HG02610 (cell line): Measurements from ENCODE around the gene ERC1.
"Not testable (repeated sequence)": the region's sequence is repeated elsewhere in the genome, so short reads cannot be mapped to it uniquely, and the experiment has no call there.

Source experiments
- ATAC-seq: cut with Tn5 transposase; IDR thresholded peaks from one replicate; pipeline ENCODE4 v1.9.1; 2021; ENCODE audit warnings: mild to moderate bottlenecking, moderate library complexity; ENCODE audit not compliant: unreplicated experiment

Gene ERC1

DNA sequence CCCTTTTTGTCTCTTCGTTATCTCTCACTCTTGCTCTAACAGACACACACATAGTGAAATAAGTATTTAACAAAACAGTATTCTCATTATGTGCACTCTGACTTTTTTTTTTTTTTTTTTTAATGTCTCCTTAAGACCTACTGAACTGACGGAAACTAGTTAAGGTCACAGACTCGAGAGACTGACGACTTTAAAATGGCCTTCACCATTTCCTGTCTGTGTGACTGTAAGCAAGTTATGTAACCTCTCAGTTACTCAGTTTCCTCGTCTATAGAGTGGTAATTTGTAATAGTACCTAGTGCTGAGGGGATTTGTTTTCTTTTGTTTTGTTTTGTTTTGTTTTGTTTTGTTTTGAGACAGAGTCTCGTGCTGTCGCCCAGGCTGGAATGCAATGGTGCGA is 318.6 kb downstream of the ERC1 start:
- no peak for ATAC-seq

- no peak for ATAC-seq
These were observed 319.6 kb downstream of the ERC1 start for GRCh38 chr12:1310653-1311052.

GRCh38 chr12:1311145-1311544 is 320.1 kb downstream of the ERC1 start:
- no peak for ATAC-seq

DNA sequence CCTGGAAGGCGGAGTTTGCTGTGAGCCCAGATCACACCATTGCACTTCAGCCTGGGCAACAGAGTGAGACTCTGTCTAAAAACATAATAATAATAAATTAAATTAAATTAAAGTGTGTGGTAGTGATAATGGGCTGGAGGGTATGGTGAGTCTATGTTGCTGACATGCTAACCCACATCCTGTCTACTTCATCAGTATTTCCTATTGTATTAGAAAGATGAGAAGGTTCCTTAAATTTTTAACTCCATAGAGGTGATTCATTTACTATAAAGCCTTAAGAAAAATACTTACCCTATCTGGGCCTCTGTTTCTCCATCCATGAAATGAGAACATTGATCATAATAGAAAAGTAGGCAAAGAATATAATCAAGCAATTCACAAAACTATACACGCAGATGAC is 322.9 kb downstream of the ERC1 start:
- no peak for ATAC-seq

DNA sequence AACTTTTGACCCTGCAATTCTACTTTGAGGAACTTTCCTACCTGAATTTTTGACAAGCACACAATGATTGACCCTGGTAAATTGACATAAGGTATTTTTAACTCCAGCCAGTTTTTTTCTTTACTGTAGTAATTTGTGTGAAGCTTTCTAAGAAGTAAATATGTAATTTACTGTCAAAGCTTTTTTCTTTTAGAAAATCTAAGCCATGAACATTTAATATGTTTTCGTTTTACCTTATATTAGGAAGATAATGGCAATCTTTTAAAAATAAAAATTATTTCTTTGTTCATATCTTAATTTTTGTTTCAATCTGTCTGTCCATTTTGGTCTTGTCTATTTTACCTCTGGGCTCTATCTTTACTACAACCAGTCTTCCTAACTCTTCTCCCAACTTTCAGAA is 323.5 kb downstream of the ERC1 start:
- ATAC-seq = no peak

DNA sequence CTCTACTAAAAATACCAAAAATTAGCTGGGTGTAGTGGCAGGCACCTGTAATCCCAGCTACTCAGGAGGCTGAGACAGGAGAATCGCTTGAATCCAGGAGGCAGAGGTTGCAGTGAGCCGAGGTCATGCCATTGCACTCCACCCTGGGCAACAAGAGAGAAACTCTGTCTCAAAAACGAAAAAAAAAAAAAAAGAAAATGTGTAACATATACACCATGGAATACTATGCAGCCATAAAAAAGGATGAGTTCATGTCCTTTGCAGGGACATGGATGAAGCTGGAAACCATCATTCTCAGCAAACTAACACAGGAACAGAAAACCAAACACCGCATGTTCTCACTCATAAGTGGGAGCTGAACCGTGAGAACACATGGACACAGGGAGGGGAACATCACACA is 326.0 kb downstream of the ERC1 start:
- not testable (repeated sequence) for ATAC-seq

DNA sequence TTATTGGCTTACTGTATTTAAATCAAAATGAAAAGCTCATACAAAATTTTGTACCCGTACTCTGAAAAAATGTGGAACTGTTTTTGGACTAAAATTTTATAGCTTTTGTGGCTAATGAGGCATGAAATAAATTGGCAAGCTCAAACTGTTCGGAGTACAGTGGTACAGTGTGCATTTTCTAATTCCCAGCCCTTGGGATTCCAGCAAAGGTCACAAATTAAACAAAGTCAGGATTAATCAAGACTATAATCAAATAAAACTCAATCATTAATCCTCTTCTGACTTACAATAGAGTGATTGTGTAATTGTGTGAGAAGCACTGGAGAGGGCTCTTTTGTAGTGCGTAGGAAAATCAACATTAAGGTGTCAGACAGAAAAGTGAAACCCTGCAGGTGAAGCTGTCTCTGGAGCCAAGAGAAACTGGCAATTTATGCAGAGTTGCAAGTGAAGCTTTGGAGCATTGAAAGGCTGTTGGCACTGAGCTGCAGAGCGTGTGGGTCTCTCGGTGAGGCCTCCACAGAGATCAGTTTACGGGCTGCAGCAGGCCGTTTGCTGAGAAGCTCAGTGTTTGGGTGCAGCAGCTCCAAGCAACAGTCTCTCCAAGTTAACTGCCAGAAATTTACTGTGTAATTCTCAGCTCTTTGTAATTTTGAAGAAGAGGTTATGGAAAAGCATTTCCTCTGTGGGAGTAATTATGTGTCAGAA is 327.5 kb downstream of the ERC1 start:
- no peak for ATAC-seq

GRCh38 chr12:1319212-1319611 is 328.2 kb downstream of the ERC1 start:
- no peak for ATAC-seq

- ATAC-seq = no peak
These were observed 329.0 kb downstream of the ERC1 start for GRCh38 chr12:1320021-1320420.

GRCh38 chr12:1322821-1323220 is 331.8 kb downstream of the ERC1 start:
- ATAC-seq = no peak

DNA sequence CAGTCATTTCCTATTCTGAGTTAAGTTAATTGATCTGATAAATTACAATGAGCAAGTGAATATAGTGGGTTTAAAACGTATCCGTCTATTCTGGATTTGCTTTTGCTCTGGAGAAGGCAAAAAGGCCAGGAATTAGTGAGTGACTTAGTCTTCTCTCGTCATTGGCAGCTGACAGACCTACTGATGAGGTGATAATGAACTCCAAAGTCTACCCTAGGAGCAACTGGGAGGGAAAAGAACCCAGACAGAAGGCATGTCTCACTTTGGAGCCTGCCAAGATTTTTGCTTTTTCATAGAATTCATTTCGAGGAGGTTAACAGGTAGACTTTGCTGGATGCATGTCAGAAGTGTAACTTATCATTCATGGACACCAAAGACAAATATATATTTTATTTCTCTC is 333.1 kb downstream of the ERC1 start:
- no peak for ATAC-seq

DNA sequence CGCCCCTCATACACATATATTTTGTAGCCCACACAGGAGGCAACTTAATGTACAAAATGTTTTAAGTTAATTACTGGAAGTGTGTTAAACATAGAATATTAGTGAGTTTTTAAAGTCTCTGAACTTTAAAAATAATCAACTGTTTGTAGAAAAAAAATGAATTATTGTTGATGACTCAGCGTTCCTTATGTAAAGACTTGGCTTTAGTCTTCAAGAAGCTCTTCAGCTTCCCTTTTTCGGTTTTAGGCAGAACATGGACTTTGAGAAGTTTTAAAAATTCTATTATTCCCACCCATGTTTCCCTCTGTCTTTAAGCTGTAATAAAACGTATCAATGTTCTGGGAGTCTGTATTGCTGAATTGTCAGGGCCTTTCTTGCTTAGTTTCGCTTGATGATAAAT is 333.9 kb downstream of the ERC1 start:
- ATAC-seq = no peak

- ATAC-seq = no peak
These were observed 334.6 kb downstream of the ERC1 start for GRCh38 chr12:1325666-1326065.

DNA sequence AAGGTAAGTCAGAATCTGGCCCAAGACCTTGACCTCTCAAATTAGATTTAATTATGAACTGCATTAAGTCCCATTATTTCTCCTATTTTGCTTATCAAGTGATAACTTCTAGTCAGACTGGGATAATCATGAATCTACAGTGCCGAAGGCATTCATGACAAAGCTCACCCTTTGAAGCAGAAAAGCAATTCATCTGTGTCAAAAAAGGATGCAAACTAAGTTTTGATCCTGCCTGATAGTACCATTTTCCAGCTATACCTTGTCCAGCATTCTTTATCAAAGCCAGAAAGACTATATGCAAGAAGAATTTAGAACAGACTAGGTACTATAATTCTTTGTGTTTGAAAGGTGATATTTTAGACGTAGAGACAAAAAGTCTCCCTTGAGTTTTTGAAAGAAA is 335.2 kb downstream of the ERC1 start:
- ATAC-seq = no peak

- no peak for ATAC-seq
These were observed 337.4 kb downstream of the ERC1 start for GRCh38 chr12:1328391-1328790.

GRCh38 chr12:1329784-1330476 is 338.9 kb downstream of the ERC1 start:
- no peak for ATAC-seq

GRCh38 chr12:1330477-1330827 is 339.4 kb downstream of the ERC1 start:
- ATAC-seq = no peak

- no peak for ATAC-seq
These were observed 341.3 kb downstream of the ERC1 start for GRCh38 chr12:1332327-1332726.

DNA sequence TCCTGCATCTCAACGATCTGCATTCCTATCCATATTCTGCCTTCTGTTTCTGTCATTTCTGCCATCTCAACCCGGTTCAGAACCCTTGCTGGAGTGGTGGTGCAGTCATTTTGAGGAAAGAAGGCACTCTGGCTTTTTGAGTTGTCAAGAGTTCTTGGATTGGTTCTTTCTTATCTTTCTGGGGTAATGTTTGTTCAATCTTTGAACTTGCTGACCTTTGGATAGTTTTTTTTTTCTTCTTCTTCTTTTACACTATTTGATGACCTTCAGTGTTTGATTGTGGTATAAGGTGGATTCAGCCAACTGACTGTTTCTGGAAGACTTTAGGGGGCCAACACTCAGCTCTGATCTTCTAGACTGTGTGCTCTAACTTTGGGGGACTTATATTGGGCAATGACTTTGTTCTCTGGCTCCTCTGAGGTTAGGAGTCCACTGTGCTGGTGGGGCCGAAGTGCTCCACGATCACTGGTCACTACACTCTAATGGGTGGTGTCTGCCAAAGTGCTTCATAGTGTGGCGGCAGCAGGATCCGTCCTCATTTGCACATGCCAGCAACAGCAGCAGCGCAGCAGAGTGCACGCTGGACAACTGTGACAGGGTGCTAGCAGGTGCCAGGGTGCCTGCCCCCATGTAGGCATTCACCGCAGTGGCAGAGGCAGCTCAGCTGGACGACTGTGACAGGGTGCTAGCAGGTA is 347.6 kb downstream of the ERC1 start:
- ATAC-seq = no peak

DNA sequence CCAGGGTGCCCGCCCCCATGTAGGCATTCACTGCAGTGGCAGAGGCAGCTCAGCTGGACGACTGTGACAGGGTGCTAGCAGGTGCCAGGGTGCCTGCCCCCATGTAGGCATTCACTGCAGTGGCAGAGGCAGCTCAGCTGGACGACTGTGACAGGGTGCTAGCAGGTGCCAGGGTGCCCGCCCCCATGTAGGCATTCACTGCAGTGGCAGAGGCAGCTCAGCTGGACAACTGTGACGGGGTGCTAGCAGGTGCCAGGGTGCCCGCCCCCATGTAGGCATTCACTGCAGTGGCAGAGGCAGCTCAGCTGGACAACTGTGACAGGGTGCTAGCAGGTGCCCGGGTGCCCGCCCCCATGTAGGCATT is 348.1 kb downstream of the ERC1 start:
- ATAC-seq = not testable (repeated sequence)

DNA sequence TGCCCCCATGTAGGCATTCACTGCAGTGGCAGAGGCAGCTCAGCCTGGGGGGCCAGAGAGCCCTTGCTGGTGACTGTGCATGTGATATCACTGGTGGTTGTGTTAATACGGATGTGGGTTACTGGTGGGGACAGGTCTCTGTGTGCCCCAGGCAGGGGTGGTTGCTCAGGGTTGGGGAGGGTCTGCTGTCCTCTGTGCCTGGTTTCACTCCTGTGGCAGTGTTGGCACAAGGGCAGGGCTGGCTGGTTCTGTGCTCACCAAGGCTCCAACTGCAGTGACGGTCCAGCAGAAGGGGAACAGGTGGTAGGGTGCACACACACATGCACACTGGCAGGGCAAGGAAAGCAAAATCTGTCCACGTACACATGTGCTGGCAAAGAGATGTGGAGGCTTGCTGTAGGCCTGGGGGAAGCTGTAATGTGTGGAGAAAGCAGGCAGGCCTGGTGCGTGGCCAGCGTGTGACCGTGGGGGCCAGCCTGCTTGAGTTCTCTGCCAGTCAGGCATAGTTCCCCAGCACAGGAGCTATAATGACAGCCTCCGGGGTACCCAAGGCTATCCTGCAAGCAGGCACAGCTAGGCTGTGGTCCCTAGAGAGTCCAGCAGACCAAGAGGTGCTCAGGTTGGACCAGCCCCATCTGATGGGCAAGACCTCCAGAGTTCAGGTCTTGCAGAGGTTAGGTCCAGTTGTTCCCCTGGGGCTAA is 348.7 kb downstream of the ERC1 start:
- ATAC-seq = no peak

- ATAC-seq = not testable (repeated sequence)
These were observed 350.2 kb downstream of the ERC1 start for GRCh38 chr12:1341270-1341669.
